Gastrocnemius medialis (tissue), 4 donors: ENCODE results near the gene GAREM1. TPM values are rescaled to one million over a fixed set of nuclear protein-coding genes. Genes with fewer than 3 reads are reported as not detected.

Source experiments
- ATAC-seq, 2 donors: fragments of 150-250 bp; one replicate each; pipeline ENCODE4 v1.9.1; 2016
- DNase-seq, 2 donors: peaks; one replicate each; pipeline ENCODE4 v3.0.0-alpha.2; 2019
- H3K27ac ChIP-seq, 4 donors: fragments of 200-600 bp; sonication (generic); 1 replicate in 1 of 4; 2 replicates in 3 of 4; pipeline ENCODE4 v1.5.1; 2016 to 2018; ENCODE audit warnings: mild to moderate bottlenecking in 2 of 4, moderate library complexity in 1 of 4
- H3K27me3 ChIP-seq, 3 donors: fragments of 200-600 bp; sonication (generic) in 2 of 3; 1 replicate in 1 of 3; 2 replicates in 2 of 3; pipeline versions ENCODE4 v1.5.1 to v1.6.0; 2016 to 2019; ENCODE audit warnings: mild to moderate bottlenecking in 1 of 3, moderate library complexity in 1 of 3
- H3K36me3 ChIP-seq, 2 donors: fragments of 200-600 bp; sonication (generic) in 1 of 2; one replicate each; pipeline ENCODE4 v1.5.1; 2017 to 2018
- H3K4me1 ChIP-seq, 2 donors: fragments of 200-600 bp; sonication (generic) in 1 of 2; one replicate each; pipeline ENCODE4 v1.5.1; 2016 to 2017; ENCODE audit warnings: mild to moderate bottlenecking in 2 of 2
- H3K4me3 ChIP-seq, 4 donors: fragments of 200-600 bp; sonication (generic) in 3 of 4; 1 replicate in 1 of 4; 2 replicates in 3 of 4; pipeline ENCODE4 v1.5.1; 2016 to 2019; ENCODE audit warnings: mild to moderate bottlenecking in 2 of 4
- H3K9me3 ChIP-seq, 3 donors: fragments of 200-600 bp; sonication (generic) in 2 of 3; 1 replicate in 1 of 3; 2 replicates in 2 of 3; pipeline ENCODE4 v1.5.1; 2016 to 2019
- POLR2A ChIP-seq, 2 donors: fragments of 450-650 bp; IDR thresholded peaks; one replicate each; pipeline ENCODE4 v1.6.1; 2017; ENCODE audit warnings: antibody characterized with exemption in 2 of 2, mild to moderate bottlenecking in 2 of 2, moderate library complexity in 2 of 2
- in situ Hi-C, 4 donors: fragments of 200-750 bp; cut with MboI; loops; one replicate each; pipeline versions ENCODE4 v1.15.0 to v1.8.0; 2017; ENCODE audit warnings: low sequenced_read_pairs in 4 of 4
- intact Hi-C: fragments of 100-400 bp; cut with DNase I; formaldehyde crosslinking; loops from one replicate; pipeline ENCODE4 v1.15.1; 2023; ENCODE audit warnings: low total_unique reads
- total RNA-seq, 4 donors: library from RNA; depleted of rRNA; stranded (reverse); fragments of >200 nt; gene quantifications; one replicate each; pipeline versions ENCODE4 v1.1.0 to v1.2.3, GENCODE V29; 2016
- TF ChIP-seq, protein P1 (sequence below), 5 experiments: fragments of 450-650 bp in 3 of 5; fragments of 200-600 bp in 2 of 5; sonication (generic) in 2 of 5; IDR thresholded peaks in 4 of 5; conservative IDR thresholded peaks in 1 of 5; 1 replicate in 4 of 5; 2 replicates in 1 of 5; pipeline ENCODE4 v1.5.1; 2016 to 2019; ENCODE audit warnings: antibody characterized with exemption in 5 of 5, mild to moderate bottlenecking in 3 of 5, moderate library complexity in 3 of 5

GAREM1 gene
- total RNA-seq, 4 donors from 2014 or later, result 13.4 to 21.9 (median 16.4) TPM

- Histone ChIP-seq H3K4me3 (no peak overlapping the region), H3K27me3 (no peaks in the 10 kb centered on the region), H3K9me3 (no peaks in the 10 kb centered on the region), H3K36me3 (peaks cover 0 to 6% of the 10 kb centered on the region in 2 donors), H3K4me1 (peaks cover 10 to 11% of the 10 kb centered on the region in 2 donors), H3K27ac (no peak overlapping the region)
- DNase-seq, result no peak
- ATAC-seq, result no peak
- TF ChIP-seq, protein P1, sequence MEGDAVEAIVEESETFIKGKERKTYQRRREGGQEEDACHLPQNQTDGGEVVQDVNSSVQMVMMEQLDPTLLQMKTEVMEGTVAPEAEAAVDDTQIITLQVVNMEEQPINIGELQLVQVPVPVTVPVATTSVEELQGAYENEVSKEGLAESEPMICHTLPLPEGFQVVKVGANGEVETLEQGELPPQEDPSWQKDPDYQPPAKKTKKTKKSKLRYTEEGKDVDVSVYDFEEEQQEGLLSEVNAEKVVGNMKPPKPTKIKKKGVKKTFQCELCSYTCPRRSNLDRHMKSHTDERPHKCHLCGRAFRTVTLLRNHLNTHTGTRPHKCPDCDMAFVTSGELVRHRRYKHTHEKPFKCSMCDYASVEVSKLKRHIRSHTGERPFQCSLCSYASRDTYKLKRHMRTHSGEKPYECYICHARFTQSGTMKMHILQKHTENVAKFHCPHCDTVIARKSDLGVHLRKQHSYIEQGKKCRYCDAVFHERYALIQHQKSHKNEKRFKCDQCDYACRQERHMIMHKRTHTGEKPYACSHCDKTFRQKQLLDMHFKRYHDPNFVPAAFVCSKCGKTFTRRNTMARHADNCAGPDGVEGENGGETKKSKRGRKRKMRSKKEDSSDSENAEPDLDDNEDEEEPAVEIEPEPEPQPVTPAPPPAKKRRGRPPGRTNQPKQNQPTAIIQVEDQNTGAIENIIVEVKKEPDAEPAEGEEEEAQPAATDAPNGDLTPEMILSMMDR (IDR thresholded peaks at IDR 0.05 in 4 of 5, conservative IDR thresholded peaks at IDR 0.05 in 1 of 5), result no peak
- TF ChIP-seq POLR2A (IDR thresholded peaks at IDR 0.05), result no peak
- intact Hi-C loops (loop anchor here (5.0 kb wide), 1 partner anchor 100 kb away; no protein-coding TSS in a partner anchor), in situ Hi-C loops (loop anchor here (5.0 to 10.0 kb wide), 2 partner anchors 185 to 188 kb away; partner anchors contain the start of gene GAREM1 (in 4 of the 4))
Observed at GRCh38 chr18:32287249-32287648, 183.4 kb downstream of the GAREM1 start.

- H3K4me1 ChIP-seq, result peaks cover 10 to 11% of the 10 kb centered on the region in 2 donors
- no peaks in the 10 kb centered on the region for H3K9me3 ChIP-seq
- H3K36me3 ChIP-seq, result peaks cover 0 to 6% of the 10 kb centered on the region in 2 donors
- H3K4me3 ChIP-seq, result no peak overlapping the region
- in situ Hi-C loops, result loop anchor here (5.0 to 10.0 kb wide), 2 partner anchors 186 to 188 kb away; partner anchors contain the start of gene GAREM1 (in 4 of the 4)
- TF ChIP-seq POLR2A (IDR thresholded peaks at IDR 0.05), result no peak
- TF ChIP-seq, protein P1 (IDR thresholded peaks at IDR 0.05 in 4 of 5, conservative IDR thresholded peaks at IDR 0.05 in 1 of 5), result no peak
- no peak overlapping the region for H3K27ac ChIP-seq
- DNase-seq (no peak), ATAC-seq (no peak)
- no peaks in the 10 kb centered on the region for H3K27me3 ChIP-seq
- intact Hi-C loops, result loop anchor here (5.0 kb wide), 1 partner anchor 101 kb away; no protein-coding TSS in a partner anchor
Observed at GRCh38 chr18:32286749-32287148, 183.9 kb downstream of the GAREM1 start.

DNA sequence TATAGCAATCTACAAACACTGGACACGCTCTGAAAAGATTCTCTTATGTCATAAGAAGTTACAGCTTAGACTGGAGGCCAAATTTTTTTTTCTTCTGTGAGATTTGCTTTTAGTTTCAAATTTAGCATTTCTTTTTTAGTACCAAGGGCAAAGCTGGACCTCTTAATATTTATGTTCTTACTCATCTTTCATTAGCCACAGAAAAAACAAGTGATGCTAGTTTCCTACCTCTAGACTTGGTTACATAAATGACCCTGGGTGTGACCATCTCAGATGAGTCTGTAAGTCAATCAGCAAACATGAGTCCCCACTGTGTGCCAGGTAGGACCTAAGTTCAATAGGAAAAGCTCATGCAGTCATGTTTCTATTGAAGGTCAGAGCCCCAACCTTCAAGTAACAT lies 186.4 kb downstream of the GAREM1 start:
- Histone ChIP-seq H3K9me3 (no peaks in the 10 kb centered on the region), H3K27me3 (no peaks in the 10 kb centered on the region), H3K4me1 (peaks cover 18% of the 10 kb centered on the region in 2 donors), H3K36me3 (peaks cover 0 to 6% of the 10 kb centered on the region in 2 donors), H3K27ac (no peak overlapping the region), H3K4me3 (no peak overlapping the region)
- in situ Hi-C loops (loop anchor here in 3 of 4 donors (10.0 kb wide), 1 partner anchor 191 kb away; the partner anchor contains the start of gene GAREM1 (in 3 of the 3)), intact Hi-C loops (no loop called here)
- DNase-seq (no peak), ATAC-seq (no peak)
- TF ChIP-seq, protein P1 (IDR thresholded peaks at IDR 0.05 in 4 of 5, conservative IDR thresholded peaks at IDR 0.05 in 1 of 5), result no peak
- TF ChIP-seq POLR2A (IDR thresholded peaks at IDR 0.05), result no peak

DNA sequence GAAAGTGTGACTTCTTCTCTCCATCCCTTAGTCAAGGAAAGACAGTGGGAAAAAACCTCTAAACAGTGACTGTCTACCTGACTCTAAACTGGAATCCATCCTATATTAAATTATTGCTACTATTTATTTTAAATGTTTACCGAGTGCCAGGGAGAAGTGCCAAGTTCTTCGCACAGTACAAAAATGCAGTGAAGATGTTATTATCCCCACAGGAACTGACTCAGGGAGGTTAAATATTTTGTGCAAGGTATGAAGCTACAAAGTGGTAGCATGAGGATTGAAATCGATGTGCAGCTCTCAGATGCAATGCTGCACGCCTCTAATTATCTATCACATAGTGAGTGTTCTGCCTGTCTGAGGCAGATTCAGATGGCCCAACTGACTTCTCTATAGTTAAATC lies 189.8 kb downstream of the GAREM1 start:
- intact Hi-C loops, result no loop called here
- Histone ChIP-seq H3K4me3 (no peak overlapping the region), H3K9me3 (no peaks in the 10 kb centered on the region), H3K4me1 (peaks cover 18 to 22% of the 10 kb centered on the region in 2 donors), H3K36me3 (no peaks in the 10 kb centered on the region), H3K27me3 (no peaks in the 10 kb centered on the region), H3K27ac (no peak overlapping the region)
- in situ Hi-C loops, result loop anchor here in 3 of 4 donors (10.0 kb wide), 1 partner anchor 194 kb away; the partner anchor contains the start of gene GAREM1 (in 3 of the 3)
- DNase-seq (no peak), ATAC-seq (no peak)
- TF ChIP-seq, protein P1 (IDR thresholded peaks at IDR 0.05 in 4 of 5, conservative IDR thresholded peaks at IDR 0.05 in 1 of 5), result no peak
- no peak for TF ChIP-seq POLR2A (IDR thresholded peaks at IDR 0.05)
